Head of caudate nucleus (tissue), 42 donors: Measurements from ENCODE around the gene TMEM164.
A peak's percentile ranks its signal among the peaks of the same experiment; 100 is the strongest.

Experiments used
- DNase-seq, 42 donors: peaks; one replicate each; pipeline versions ENCODE4 v3.0.0 to v3.0.0-alpha.2; 2020 to 2021; ENCODE audit warnings: mixed read lengths in 7 of 42
- intact Hi-C: fragments of 100-400 bp; cut with DNase I; formaldehyde crosslinking; loops from one replicate; pipeline ENCODE4 v1.15.0; 2022

The TMEM164 gene

DNA sequence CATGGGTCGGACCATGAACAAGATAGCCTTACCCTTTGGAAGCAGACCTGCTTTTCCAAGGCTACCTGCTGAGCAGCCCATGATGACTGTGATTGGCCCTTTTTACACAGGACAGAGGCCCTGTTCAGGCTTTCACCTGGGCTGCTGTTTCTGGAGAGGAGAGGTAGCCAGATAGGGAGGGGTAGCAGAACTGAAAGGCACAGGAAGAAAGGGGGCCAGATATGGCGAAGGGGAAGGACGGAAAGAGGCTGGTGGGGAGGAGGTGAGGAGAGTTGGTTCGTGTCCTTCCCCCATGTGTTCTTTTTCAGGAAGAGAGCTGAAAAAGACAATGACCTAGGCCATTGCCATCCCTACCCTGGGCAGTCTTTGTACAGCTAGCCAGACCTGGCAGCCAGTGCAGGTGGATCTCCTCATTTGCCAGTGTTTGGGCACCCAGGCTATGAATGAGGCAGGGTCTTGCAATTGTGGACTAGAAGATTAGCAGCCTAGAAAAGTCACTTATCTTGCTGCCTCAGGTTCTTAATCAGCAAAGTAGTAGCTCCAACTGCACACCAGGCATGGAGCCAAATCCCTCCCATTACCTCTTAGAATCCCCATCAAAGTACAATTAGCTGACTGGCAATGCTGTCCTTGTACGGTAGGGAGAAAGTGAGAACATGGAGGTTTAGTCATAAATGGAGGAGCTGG is 175.4 kb downstream of the TMEM164 start:
- intact Hi-C loops, result no loop called here
- DNase-seq, result peak in 2 of 42 donors; percentile 11 to 39

DNA sequence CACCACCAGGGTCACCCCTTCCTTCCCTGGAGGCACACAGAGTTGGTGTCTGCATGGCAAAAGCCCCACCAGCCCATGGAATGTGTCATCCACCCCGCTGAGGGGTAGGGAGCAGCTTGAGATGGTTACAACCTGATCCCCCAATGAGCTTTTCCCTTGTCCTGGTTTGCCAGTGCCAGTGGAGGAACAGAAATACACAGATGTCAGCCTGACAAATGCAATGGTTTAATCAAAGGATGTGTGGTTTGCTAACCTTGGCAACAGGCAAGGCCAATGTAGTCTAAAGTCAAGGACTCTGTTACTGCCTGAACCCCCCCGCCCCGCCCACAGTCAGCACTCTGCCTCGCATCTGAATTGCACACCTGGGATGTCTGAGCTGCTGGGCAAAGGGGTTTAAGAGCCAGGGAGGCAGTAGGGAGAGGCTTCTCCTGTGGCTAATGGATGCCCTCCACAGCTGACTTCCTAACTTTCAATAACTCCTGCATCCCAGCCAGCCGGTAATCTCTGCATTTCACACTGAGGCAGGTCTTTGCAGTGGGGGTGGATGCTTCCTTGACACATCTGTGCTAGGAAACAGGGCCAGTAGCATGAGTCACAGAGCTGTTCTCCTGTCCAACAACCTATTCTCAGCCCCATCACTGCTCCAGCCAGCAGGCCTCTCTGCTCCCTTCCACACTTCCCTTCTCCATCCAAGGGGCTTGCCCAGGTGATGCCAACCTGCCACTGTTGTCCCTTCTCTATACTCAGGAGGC is 177.4 kb downstream of the TMEM164 start:
- peak in 4 of 42 donors; percentile 18 to 53 (median 31) for DNase-seq
- intact Hi-C loops, result no loop called here

GRCh38 chrX:110180928-110181310 is 178.0 kb downstream of the TMEM164 start:
- intact Hi-C loops, result no loop called here
- no peak for DNase-seq

DNA sequence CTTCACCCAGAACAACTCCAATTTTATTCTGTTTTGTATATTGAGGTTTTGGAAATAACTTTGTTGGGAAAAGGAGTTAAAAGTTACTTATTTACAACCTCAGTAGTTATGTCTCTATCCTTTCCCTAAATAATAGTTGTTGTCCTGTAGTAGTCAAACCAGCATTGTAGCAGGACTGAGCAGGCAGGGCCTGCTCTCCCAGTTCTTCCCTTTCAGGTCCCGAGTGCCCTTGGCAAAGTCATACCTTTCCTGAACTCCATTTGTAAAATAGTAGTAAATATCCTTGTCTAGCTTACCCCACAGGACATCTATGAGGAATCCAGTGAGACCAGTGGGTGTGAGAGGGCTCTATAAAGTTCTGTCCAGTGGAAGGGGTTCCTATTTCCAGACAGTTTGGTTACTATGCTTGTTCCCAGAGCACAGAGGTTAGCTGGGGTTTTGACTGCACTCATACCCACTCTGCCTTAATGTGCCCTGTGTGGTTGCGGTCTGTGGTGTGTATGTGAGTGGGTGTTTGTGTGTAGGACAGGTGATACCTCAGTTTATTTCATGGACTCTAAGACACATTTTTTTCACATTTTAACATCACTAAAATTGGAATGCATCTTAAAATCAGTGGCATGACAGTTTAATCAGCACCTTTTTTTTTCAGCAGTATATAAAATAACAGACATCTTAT is 178.7 kb downstream of the TMEM164 start:
- intact Hi-C loops, result no loop called here

GRCh38 chrX:110182362-110182761 is 179.4 kb downstream of the TMEM164 start:
- intact Hi-C loops, result no loop called here
- DNase-seq, result no peak

More for the DNA sequence above, 178.7 kb downstream of the TMEM164 start:
- DNase-seq, result no peak

- DNase-seq, result no peak
- intact Hi-C loops, result no loop called here
These were observed 180.0 kb downstream of the TMEM164 start for GRCh38 chrX:110182865-110183264.

- no peak for DNase-seq
- intact Hi-C loops, result no loop called here
These were observed 180.4 kb downstream of the TMEM164 start for GRCh38 chrX:110183314-110183713.

DNA sequence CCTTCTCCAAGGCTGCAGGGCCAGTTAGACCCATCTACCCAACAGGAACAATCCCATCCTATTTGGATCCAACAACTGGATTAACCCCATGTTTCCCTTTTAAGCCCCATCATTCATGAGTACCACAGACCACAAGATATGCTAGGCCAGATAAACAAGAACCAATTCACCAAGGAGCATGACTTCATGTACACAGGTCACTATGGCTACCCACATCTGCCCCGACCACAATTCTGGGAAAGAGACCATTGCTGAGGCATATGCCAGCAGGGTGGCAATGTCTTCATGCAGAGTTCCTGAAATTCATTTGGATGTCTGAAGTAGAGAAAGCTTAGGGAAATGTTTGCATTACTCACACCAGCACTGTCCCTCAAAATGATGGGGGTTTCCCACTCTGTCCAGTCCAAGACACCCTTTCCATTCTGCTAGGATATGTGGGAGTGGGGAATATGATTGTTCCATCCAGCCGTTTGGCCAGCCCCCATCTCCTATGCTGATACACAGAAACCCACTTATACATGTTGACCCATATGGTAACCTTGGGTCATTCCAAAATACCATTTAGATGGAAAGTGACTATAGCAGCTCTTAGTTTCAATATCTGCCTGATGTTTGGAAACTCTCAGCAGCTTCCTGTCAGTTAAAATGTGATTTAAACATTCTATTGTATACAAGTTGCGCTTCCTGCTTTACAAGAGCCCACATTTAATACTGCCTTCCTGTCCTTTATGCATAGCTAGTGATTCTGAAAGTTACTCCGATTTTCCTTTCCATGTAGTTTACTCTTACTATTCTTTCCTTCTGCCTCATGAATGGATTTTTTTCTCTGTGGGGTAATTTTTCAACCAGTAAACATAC is 186.0 kb downstream of the TMEM164 start:
- DNase-seq, result no peak
- intact Hi-C loops, result no loop called here

DNA sequence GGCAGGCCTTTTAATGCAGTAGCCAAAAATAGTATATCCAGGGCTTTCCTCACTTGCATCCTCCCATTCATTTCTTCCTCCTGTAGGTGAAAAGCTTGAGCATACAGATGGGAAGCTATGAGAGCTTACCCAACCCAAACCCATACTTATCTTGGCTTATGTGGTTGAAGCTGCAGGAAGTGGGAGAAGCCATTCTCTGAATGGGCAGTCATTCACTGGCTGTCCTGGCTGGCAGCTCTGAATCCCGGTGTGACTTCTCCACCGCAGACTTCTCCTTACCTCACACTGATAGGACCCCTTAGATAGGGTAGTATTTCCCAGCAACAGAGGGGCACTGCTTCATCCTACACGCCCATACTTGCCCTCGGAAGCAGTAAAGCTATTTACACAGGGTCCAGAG is 189.6 kb downstream of the TMEM164 start:
- intact Hi-C loops, result no loop called here
- no peak for DNase-seq

GRCh38 chrX:110194977-110195376 is 192.1 kb downstream of the TMEM164 start:
- no peak for DNase-seq
- intact Hi-C loops, result no loop called here

DNA sequence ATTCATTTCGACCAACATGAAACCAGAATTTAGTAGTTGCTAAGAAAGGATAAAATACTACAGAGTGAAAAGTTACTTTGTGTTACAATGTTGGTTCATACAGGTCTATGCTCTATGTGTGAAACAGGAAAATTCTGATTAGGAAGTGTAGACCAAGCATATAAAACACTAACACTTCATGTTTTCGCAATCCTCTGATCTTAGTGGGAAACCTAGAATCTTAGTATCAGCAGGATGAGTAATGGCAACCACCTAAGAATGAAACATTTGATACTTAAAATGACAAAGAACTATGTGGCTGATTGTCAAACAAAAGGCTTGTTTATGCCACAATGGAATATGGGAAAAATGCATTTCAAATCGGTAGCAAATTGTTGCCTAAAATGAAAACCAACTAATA is 198.9 kb downstream of the TMEM164 start:
- intact Hi-C loops, result no loop called here

GRCh38 chrX:110204986-110205385 is 202.1 kb downstream of the TMEM164 start:
- no peak for DNase-seq
- intact Hi-C loops, result no loop called here

More for the DNA sequence above, 198.9 kb downstream of the TMEM164 start:
- DNase-seq, result no peak

DNA sequence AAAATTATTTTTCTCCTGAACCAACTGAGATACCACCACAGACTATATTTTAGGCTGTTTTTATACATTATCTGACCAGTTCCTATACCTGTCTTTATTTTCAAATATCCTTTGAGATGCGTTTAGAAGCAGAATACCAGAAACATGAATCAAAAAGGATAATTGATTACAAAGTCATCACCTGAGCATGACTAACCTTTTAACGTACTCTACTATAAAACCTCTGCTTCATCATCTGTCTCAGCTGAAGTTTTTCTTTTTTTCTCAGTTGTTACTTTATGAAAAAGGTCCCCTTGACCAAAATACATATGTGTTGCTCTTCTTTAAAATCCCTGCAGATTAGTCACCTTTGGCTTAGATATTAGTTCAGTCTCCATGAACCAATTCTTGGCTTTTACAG is 205.2 kb downstream of the TMEM164 start:
- intact Hi-C loops, result no loop called here
- no peak for DNase-seq

DNA sequence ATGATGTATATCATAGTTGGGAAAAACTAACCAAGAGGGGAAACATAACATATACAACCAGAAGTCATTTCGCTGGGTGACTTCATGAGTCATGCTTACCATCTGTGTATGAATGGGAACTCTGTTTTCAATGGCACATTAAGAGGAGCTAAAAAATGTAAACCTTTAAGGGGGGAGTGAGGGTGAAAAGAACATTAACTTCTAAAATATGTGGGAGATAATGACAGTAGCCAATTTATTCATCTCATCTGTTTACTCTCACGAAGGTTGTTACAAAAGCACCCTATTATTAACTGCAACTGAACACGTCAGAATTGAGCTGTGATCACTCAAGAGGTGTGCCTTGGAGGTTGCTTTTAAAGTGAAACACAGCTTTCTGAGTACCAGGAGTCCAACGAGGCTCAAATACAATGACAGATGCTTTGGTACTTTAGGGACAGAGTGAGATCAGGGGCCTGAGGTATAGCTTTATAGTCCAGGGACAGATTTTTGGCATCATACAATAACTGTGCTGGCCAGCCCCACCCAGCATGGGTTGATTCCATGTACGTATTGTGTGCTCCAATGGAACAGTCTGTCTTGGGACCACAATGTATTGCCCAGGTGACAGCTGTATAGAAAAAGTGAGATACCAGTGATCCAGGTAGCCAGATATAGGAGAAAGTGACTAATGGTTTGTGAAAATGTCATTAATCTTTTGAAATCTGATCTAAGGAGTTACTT is 207.7 kb downstream of the TMEM164 start:
- DNase-seq, result no peak
- intact Hi-C loops, result no loop called here

DNA sequence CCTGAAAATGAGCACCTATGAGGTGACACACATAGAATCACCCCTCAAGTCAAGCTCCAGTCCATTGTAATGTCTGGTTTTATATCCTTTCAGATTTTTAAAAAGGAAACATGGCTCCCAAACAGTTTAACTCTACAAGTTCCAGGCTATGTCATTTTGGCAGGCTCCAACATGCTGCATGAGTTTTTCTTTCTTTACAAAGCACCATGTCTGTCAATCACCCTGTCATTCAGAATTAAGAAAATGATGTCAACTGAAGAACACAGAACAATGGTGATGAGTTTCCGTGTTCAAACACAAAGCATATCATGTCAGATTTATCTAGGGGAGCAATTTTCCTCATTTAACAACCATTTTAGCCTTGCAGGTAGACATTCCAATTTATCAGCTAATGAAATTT is 208.4 kb downstream of the TMEM164 start:
- intact Hi-C loops, result no loop called here

GRCh38 chrX:110212299-110212698 is 209.4 kb downstream of the TMEM164 start:
- DNase-seq, result no peak
- intact Hi-C loops, result no loop called here

More for the DNA sequence above, 208.4 kb downstream of the TMEM164 start:
- no peak for DNase-seq

GRCh38 chrX:110213183-110213582 is 210.3 kb downstream of the TMEM164 start:
- no peak for DNase-seq
- intact Hi-C loops, result no loop called here

GRCh38 chrX:110214684-110215083 is 211.8 kb downstream of the TMEM164 start:
- intact Hi-C loops, result no loop called here
- no peak for DNase-seq

DNA sequence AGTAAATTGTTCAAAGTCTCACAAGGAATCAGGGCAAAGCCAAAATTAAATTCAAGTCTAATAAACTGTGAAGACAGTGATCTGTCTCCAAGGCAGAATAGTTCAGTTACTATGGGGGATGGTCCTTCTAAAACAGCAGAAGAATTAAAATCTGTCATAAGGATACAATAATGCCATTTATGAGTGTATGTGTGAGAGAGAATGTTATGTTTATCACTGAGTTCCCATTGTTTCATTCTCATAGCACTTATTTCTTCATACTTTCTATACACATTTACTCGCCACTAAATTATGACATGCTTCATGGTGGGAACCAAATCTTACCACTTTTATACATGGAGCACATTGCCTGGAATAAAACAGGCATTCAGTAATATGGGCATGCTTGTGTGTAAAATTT is 212.5 kb downstream of the TMEM164 start:
- intact Hi-C loops, result no loop called here
- DNase-seq, result no peak
